Right lobe of liver (tissue), 6 donors: ENCODE data around the gene LPIN3. TPM values are rescaled to one million over a fixed set of nuclear protein-coding genes. Genes with fewer than 3 reads are reported as not detected.

ENCODE experiments used
- ATAC-seq, 4 donors: fragments of 200-7000 bp; cut with Tn5 transposase; one replicate each; pipeline ENCODE4 v1.9.1; 2020; ENCODE audit warnings: mild to moderate bottlenecking in 4 of 4, moderate library complexity in 4 of 4
- DNase-seq, 3 donors: peaks; one replicate each; pipeline ENCODE4 v3.0.0-alpha.2; 2020
- H3K27ac ChIP-seq, 3 donors: fragments of 200-600 bp; one replicate each; pipeline ENCODE4 v1.8.0; 2022
- H3K27me3 ChIP-seq, 2 donors: fragments of 200-600 bp; one replicate each; pipeline ENCODE4 v1.8.0; 2022
- H3K36me3 ChIP-seq, 4 donors: fragments of 200-600 bp; sonication (generic) in 1 of 4; one replicate each; pipeline versions ENCODE4 v1.5.1 to v1.8.0; 2017 to 2022; ENCODE audit warnings: control low read depth in 1 of 4
- H3K4me1 ChIP-seq, 4 donors: fragments of 200-600 bp; sonication (generic) in 1 of 4; one replicate each; pipeline versions ENCODE4 v1.5.1 to v1.8.0; 2017 to 2022; ENCODE audit warnings: control low read depth in 1 of 4
- H3K4me3 ChIP-seq, 3 donors: fragments of 200-600 bp; one replicate each; pipeline ENCODE4 v1.8.0; 2022
- H3K9me3 ChIP-seq, 4 donors: fragments of 200-600 bp; sonication (generic) in 1 of 4; one replicate each; pipeline versions ENCODE4 v1.5.1 to v1.8.0; 2017 to 2022; ENCODE audit warnings: control low read depth in 1 of 4
- POLR2A ChIP-seq: fragments of 450-650 bp; IDR thresholded peaks from one replicate; pipeline ENCODE4 v1.6.1; 2017; ENCODE audit warnings: antibody characterized with exemption, mild to moderate bottlenecking
- WGBS: methylation state at CpG from one replicate; pipeline ENCODE4 v1.1.6; 2018; ENCODE audit warnings: low coverage, low lambda C conversion rate; ENCODE audit not compliant: insufficient coverage; ENCODE audit errors: missing lambda C conversion rate; 5-methylcytosine and 5-hydroxymethylcytosine counted together
- intact Hi-C, 2 donors: fragments of 100-400 bp; cut with DNase I; formaldehyde crosslinking; loops; one replicate each; pipeline versions ENCODE4 v1.11.2 to v1.14.1; 2022
- total RNA-seq, 6 experiments: library from RNA; depleted of rRNA in 2 of 6; stranded (reverse); fragments of >200 nt in 2 of 6; fragmentation: NEBNext Ultra II Directional in 3 of 6; extraction: Animal tissue kit (Norgen Biotek cat#: 25700) in 3 of 6; gene quantifications; one replicate each; pipeline versions ENCODE4 v1.1.0 to v1.2.4, GENCODE V29; 2016 to 2023
- TF ChIP-seq, protein P1 (sequence below), 4 donors: fragments of 200-600 bp in 3 of 4; fragments of 450-650 bp in 1 of 4; IDR thresholded peaks; one replicate each; pipeline versions ENCODE4 v1.5.1 to v1.8.0; 2016 to 2022; ENCODE audit warnings: antibody characterized with exemption in 4 of 4, mild to moderate bottlenecking in 2 of 4
- donor health status: DM: no; HTN: yes; CAD: no.
- donor health status: DM: no; HTN: no; CAD: no.
- donor health status: DM: no; HTN: no; CAD: no.
- donor health status: DM: no; HTN: yes; CAD: no.
- donor health status: DM: no; HTN: yes; CAD: no.

The LPIN3 gene
- total RNA-seq, 6 experiments from 2014 or later = 8.4 to 44.7 (median 23.4) TPM

GRCh38 chr20:41379551-41379950 is 38.9 kb downstream of the LPIN3 start:
- WGBS = 78% methylated on average over 2 of the region's 2 CpGs

DNA sequence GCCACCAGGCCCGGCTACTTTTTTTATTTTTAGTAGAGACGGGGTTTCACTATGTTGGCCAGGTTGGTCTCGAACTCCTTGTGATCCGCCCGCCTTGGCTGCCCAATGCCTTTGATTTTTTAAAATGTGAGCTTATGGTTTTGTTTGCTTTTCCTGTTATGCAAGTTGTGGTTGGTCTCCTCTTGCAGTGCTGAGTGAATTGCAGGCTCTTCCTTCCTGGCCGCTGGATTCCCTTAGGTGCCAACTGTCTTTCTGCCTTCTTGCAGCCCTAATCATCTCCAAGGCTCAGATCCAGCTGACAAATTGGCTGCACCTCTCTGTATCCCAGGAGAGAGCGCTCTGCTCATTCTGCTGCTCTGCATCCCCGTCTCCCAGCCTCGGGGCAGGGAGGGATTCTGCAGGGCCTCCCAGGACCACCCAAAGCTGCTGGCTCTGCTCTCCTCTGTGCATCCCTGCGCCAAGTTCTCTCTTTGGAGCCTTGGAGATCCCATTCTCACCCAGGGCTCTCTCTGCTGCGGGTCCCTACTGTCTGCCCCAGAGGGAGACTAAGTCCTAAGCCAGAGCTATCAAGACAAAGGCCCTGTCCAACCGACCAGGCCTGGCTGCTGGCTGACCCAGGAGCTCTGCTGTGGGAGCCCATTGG is 40.1 kb downstream of the LPIN3 start:
- Histone ChIP-seq H3K4me1 (no peaks in the 10 kb centered on the region), H3K27me3 (no peaks in the 10 kb centered on the region), H3K4me3 (no peak overlapping the region), H3K9me3 (no peaks in the 10 kb centered on the region), H3K36me3 (no peaks in the 10 kb centered on the region), H3K27ac (no peak overlapping the region)
- ATAC-seq = no peak
- intact Hi-C loops = no loop called here
- no peak for DNase-seq
- no peak for TF ChIP-seq POLR2A
- TF ChIP-seq, protein P1, sequence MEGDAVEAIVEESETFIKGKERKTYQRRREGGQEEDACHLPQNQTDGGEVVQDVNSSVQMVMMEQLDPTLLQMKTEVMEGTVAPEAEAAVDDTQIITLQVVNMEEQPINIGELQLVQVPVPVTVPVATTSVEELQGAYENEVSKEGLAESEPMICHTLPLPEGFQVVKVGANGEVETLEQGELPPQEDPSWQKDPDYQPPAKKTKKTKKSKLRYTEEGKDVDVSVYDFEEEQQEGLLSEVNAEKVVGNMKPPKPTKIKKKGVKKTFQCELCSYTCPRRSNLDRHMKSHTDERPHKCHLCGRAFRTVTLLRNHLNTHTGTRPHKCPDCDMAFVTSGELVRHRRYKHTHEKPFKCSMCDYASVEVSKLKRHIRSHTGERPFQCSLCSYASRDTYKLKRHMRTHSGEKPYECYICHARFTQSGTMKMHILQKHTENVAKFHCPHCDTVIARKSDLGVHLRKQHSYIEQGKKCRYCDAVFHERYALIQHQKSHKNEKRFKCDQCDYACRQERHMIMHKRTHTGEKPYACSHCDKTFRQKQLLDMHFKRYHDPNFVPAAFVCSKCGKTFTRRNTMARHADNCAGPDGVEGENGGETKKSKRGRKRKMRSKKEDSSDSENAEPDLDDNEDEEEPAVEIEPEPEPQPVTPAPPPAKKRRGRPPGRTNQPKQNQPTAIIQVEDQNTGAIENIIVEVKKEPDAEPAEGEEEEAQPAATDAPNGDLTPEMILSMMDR (IDR thresholded peaks at IDR 0.05) = no peak
- WGBS = 56% methylated on average over 9 of the region's 12 CpGs

More at GRCh38 chr20:41379551-41379950, 38.9 kb downstream of the LPIN3 start:
- no peaks in the 10 kb centered on the region for H3K9me3 ChIP-seq
- intact Hi-C loops = no loop called here
- H3K27me3 ChIP-seq = no peaks in the 10 kb centered on the region
- no peak overlapping the region for H3K4me3 ChIP-seq
- ATAC-seq (no peak), DNase-seq (no peak)
- H3K27ac ChIP-seq = no peak overlapping the region
- no peak for TF ChIP-seq POLR2A
- TF ChIP-seq, protein P1 (IDR thresholded peaks at IDR 0.05) = no peak
- H3K36me3 ChIP-seq = no peaks in the 10 kb centered on the region
- H3K4me1 ChIP-seq = no peaks in the 10 kb centered on the region

DNA sequence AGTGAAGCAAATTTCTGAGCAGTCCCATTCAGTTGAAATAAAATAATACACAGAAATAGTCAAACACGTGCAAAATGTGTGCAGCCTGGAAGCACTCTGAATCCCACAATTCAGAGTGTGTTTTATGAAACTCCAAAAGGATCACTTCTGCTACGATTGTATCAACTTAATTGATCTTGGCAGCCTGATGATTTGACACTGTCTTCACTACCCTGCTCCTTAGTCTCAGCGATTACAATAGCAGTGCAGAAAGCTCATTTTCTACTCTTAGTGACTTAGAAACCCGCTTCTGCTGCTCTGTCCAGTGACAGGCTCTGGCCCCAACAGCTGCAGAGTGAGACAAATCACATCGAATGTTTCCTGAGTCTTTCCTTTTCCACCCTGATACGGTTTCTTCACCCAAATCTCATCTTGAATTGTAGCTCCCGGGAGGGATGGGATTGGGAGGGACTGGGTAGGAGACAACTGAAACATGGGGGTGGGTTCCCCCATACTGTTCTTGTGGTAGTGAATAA is 42.2 kb downstream of the LPIN3 start:
- intact Hi-C loops = no loop called here
- ATAC-seq (no peak), DNase-seq (no peak)
- WGBS = 72% methylated on average over 7 of the region's 7 CpGs
- TF ChIP-seq, protein P1 (IDR thresholded peaks at IDR 0.05) = no peak
- TF ChIP-seq POLR2A = no peak
- no peaks in the 10 kb centered on the region for H3K4me1 ChIP-seq
- H3K9me3 ChIP-seq = no peaks in the 10 kb centered on the region
- H3K27ac ChIP-seq = no peak overlapping the region
- no peaks in the 10 kb centered on the region for H3K27me3 ChIP-seq
- H3K4me3 ChIP-seq = no peak overlapping the region
- no peaks in the 10 kb centered on the region for H3K36me3 ChIP-seq

GRCh38 chr20:41386502-41387427 is 46.1 kb downstream of the LPIN3 start:
- H3K27ac ChIP-seq = no peak overlapping the region
- DNase-seq (no peak), ATAC-seq (no peak)
- intact Hi-C loops = no loop called here
- TF ChIP-seq, protein P1 (IDR thresholded peaks at IDR 0.05) = no peak
- TF ChIP-seq POLR2A = no peak
- no peaks in the 10 kb centered on the region for H3K36me3 ChIP-seq
- no peaks in the 10 kb centered on the region for H3K4me1 ChIP-seq
- 74% methylated on average over 10 of the region's 14 CpGs for WGBS
- H3K9me3 ChIP-seq = no peaks in the 10 kb centered on the region
- no peaks in the 10 kb centered on the region for H3K27me3 ChIP-seq
- H3K4me3 ChIP-seq = no peak overlapping the region
